CD4-positive, alpha-beta T cell treated with Interferon gamma for 1 hour (primary cell): ENCODE results near the gene CNTNAP2.

Experiments
- DNase-seq: peaks from one replicate; pipeline ENCODE4 v3.0.0-alpha.2; 2020

Gene CNTNAP2

DNA sequence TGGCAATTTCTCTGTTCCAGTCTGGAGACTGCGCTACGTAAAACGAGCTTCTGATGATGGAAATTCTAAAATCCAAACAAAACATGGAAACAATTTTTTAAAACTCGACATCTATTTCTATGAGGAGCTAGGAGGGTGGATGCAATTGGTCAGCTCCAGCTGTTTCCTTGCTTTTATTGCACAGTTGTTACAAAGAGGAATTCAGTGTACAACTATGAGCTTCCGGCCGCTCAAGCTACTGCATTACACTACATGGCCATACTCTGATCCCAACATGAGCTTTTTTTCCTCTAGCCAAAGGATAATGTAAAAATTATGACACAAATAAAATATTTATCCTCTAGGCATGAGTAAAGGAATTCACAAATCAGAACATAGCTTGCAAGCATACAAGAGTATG, 2070.9 kb downstream of the CNTNAP2 start:
- no peak for DNase-seq

DNA sequence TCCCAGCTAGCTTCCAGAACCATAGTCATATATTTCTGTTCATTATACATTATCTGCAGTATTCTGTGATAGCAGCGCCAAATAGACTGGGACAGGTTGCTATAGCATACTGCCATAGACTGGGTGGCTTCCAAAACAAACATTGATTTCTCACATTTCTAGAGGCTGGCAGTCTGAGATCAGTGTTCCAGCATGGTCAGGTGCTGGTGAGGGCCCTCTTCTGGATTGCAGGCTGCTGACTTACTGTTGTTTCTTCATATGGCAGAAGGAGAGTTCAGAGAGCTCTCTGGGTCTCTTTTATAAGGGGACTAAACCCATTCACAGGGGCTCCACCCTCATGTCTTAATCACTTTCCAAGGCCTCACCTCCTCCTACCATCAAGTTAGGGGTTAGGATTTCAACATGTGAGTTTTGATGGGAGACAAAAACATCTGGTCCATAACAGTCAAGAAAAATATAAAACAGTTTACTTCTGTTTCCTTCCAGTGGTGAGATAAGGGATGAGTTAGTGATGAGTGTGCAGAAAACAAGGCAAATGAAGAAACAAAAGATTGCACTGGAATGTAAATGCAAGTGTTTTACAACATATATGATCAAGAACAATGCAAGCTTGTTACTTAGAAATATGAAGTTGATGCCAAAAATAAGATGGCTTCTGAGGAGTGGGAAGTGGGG, 2074.9 kb downstream of the CNTNAP2 start:
- no peak for DNase-seq

DNA sequence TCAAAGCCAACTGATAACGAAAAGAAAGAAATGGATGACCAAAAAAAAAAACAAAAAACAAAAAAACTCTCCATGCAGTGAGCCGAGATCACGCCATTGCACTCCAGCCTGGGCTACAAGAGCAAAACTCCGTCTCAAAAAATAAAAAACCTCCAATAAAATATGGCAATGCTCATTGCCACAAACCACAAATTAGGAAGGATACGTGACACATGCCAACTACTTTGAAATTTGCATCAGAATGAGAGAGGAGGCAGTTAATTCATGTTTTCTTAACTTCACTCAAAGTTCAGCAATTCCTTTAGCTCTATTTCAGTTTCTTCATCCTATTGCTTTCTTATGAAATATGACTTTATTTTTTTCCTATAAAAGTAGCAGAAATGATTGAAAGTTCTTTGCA, 2075.9 kb downstream of the CNTNAP2 start:
- DNase-seq, result no peak

DNA sequence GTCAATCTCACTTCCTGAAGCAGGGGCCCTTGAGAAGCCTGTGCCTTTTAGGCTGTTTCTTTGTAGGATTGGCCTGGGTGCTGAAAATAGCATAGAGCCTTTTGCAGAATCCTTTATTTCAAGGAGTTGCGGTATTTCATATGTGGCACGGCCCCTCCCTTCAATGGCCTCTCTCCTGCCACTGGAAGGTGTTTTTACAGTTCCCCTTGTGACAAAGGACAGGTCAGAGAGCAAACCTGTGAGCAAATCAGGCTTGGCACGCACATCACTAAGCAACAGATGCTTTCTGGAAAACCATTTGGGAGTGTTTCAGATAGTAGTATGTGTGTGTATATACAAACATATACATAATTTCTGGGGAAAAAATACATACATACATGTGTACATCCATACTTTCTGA, 2085.4 kb downstream of the CNTNAP2 start:
- no peak for DNase-seq

DNA sequence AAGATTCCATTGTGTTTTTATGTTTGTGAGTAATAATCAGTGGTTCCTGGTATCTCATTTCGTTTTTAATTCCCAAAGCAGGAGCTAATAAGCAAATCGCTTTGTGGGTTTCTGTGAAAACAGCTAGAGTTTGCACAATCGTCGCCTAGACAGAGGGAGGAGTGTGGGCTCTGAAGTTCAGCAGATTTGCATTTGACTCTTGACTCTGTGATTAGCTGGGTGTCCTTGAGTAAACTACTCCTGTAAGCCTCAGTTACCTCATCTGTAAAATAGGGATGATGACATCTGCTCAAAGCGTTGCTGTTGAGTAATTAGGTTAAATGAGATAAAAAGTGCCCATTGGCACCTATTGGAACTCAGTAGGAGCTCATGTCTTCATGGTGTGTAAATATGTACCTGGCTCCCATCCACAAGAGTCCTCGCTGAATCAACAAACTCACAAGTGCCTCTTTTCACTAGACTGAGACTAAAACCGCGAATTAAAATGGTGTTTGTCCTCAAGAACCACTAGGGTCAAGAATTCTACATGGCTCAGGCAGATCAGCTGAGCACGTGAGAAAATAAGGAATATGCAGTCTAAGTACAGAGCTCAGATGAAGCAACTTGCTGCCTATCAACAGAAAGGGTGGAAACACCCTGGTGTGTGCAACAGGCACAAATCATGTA, 2088.2 kb downstream of the CNTNAP2 start:
- DNase-seq, result no peak

DNA sequence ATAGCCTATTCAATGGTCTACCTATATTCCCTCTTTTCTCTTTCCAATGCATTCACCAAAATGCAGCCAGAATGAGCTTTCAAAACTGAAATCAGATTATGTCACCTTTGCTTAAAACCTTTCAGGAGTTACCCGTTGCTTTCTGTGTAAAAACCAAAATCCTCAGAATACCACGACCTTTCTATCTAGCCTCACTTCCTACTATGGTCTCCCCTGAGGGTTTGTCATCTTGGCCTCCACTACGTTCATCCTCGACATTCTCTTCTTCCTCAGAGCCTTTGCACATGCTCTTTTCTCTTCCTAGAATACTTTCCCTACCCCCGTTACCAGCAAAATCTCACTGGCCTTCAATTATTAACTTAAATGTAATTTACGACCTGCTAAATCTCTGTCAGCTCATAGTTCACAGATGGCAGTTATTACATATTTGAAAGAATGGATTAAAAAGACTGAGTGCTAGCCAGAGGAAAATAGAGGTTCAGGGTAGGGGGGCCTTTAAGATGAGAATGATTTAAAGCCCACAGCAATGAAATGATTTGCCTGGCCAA, 2093.1 kb downstream of the CNTNAP2 start:
- DNase-seq, result no peak

DNA sequence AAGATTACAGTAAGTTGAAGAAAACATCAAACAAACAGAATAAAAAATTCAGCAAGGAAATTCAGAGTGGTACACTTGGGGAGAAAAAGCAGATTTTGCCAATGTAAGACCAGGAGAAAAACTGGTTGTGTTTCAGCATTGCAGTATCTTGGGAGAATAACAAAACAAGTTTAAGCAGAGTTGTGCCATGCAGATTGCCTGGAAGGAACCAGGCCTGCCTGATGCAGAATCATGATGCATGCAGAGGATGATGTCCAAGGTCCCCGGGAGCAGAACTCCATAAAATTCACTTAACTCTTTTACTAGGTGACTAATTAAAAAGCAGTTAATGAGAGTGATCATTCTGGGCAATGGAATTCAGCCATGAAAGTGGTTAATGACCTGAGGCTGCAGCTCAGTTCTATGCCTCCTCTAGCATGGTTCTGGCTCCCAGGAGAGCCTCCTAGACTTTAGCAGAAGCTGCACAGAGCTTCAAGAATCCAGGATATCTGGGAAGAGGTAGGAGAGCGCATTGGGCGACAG, 2094.3 kb downstream of the CNTNAP2 start:
- DNase-seq, result no peak

DNA sequence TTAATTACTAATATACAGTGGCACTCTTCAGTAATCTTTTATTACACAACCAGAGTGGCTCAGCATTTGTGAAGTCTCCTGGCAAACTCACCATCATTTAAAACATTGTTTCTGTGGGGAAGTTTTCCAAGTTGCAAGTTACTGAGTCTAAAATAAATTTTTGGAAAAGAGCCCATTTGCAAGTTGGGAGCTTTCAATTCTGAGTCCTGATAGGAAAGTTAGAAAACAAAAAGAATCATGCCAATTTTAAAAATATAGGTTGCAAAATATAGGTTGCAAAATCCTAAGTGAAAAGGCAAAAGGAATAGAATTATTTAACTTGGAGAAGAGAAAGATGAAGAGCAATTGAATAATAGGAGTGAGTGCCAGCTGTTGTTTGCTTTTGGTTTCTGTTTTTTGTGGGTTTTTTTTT, 2095.1 kb downstream of the CNTNAP2 start:
- no peak for DNase-seq

DNA sequence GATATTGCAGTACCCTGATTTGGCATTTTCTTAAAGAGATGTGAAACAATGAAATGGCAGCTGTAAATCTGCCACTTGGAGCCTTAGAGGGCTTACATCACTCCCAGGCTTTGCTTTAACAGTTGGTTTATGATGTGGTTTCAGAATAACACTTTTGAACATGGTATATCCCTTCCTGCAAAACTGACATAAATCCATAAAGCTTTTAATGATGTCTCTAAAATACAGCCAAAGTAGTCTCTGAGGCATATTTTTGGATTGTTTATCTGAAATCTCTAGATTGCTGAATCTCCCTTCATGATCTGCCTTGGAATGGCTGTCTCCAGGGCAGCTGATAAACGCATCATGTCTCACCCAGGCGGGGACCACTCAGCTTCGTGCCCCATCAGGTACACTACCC, 2096.1 kb downstream of the CNTNAP2 start:
- DNase-seq, result no peak

DNA sequence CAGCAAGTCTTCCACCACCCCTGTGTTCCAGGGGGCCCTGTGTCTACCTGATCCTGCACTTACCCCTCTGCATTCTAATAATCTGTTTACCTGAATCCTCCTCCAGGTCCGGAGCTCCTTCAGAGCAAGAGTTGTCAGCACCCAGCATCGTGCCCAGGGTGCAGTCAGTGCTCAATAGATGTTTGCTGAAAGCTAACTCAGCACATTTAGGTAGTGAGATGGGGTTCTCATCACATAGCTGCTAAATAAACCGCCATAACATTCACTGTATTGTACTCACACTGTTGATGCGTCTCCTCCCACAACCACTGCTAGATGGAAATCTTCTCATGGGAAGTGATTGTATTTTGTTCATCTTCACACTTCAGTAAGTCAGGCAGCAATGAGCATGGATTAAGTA, 2097.5 kb downstream of the CNTNAP2 start:
- no peak for DNase-seq

DNA sequence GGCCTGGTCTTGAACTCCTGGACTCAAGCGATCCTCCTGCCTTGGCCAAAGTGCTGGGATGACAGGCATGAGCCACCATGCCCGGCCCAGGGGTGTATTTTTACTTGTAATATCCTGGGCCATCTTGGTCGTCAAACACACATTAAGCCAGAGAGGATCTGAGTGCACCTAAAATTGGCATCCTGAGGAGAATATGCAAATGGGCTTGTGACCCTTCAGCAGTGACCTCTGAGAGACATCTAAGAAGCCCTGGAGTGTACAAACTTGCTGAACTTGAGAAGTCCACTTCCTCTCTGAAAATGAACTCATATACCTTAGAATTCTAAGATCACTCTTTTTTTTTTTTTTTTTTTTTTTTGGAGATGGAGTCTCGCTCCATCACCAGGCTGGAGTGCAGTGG, 2102.0 kb downstream of the CNTNAP2 start:
- DNase-seq, result no peak

DNA sequence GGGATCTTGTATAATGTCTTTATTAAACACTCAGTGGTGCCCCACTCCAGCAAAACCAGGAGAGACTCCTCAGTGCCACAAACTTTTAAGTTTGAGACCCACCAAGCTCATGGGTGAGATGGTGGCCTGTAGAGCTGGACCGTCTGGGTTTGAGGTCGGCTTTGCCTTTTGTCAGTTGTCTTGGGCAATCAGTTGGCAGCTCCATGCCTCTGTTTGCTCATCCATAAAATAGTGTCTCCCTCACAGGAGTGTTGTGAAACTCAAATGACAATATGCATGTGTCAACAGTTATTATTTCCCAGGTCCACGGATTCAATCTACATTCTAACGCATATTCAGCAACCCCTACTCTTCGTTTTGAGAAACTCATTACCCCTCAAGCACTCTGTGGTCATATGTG, 2106.1 kb downstream of the CNTNAP2 start:
- no peak for DNase-seq

DNA sequence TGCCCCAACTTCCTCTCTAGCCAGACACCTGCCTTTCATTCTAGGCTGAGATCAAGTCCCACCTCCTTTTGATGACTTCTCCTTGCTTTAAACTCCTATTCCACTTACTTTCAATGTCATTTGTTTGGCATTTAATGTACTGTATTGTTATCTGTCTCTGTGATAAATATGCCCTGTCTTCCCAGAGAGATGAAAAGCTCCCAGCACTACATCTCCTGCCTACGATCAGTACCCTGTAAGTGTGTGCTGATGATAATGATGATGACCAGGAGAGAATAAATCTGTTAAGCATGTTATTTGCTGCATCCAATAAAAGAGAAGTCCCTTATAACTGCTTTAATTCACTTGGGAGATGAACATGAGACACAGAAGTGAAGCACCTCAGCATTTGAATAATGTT, 2106.6 kb downstream of the CNTNAP2 start:
- no peak for DNase-seq

DNA sequence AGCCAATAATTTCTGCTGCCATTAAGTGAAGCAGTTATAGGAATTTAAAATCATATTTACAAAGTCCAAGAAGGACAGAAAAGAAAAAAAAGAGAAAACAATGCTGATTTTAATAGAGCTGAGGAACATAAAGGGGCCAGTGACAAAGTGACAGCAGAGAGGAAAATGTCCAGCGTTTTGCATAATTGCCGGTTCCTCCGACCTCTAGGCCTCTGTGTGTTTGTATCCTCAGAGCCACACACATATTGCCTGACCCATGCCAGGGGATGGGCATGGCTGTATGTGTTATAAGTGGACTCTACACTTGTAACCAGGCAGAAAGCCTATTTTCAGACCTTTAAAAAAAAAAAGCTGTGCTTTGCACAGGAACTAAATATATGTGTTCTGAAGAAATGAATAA, 2107.1 kb downstream of the CNTNAP2 start:
- DNase-seq, result no peak

DNA sequence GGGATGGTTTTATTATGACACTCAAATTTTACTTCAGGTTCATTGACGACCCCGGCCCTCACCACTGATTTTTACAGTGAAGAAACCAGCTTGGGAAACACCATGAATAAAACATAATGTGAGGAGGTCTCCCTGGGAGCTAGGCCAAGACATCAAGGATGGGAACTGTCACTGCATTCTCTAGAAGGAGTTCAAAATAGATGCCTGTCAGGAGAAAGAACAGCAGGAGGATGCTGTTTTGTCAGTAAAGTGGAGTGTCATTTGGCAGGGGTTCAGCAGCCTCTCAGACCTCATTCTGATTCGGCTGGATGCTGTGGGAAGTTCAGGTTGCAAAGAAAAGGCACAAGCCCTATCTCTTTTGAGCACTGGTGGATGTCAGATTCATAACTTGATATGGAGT, 2113.7 kb downstream of the CNTNAP2 start:
- DNase-seq, result no peak

DNA sequence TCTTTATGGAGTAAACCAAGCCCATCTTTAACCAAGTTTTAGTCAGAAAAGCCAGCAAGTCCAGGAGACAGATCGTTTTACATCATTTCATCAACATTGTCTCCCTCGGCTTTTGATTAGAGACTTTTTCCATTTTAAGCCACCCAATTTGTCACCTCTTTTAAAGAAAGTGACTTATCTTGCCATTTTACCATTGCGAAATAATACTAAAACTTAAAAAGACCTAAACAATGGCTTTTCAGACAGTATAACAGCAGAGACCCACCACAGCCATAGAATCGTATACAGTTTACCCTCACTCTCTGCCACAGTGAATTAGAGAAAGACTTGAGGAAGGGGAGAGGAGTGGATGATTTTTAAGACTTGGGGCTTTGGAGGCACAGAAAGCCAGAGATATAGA, 2114.3 kb downstream of the CNTNAP2 start:
- no peak for DNase-seq

DNA sequence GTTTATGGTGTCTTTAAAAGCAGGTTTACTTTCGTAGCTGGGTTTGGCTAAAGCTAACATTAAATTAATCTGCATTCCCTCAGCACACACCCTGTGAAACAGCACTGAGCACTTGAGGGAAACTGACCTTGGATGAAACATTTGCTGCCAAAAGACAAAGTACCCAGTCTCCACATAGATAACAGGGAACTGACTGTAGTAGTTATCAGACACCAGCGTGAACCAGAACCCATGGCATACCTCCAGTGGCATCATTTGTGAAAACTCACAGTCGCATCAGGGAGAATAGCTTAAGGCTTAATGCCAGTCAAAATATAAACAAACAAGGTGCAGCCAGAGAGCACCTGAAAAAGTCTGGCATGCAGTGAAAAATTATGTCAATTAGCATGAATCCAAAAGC, 2116.2 kb downstream of the CNTNAP2 start:
- DNase-seq, result no peak

DNA sequence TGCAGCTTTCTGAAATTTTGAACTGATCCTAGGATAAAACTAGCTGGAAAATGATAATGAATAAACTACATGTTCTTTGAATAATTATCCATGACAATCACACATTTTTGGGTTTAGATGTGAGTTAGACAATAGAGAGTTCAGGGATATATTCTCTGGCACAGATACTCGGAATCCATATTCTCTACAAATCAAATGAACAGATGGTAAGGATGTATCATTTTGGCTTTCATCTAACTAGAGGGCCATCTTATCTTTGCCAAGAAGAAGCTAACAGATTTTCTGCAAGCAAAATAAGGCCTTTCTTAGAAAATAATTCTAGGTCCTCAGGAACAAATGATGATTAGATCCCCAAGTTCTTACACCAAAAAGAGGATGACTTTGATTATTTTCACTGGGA, 2118.1 kb downstream of the CNTNAP2 start:
- DNase-seq, result no peak

DNA sequence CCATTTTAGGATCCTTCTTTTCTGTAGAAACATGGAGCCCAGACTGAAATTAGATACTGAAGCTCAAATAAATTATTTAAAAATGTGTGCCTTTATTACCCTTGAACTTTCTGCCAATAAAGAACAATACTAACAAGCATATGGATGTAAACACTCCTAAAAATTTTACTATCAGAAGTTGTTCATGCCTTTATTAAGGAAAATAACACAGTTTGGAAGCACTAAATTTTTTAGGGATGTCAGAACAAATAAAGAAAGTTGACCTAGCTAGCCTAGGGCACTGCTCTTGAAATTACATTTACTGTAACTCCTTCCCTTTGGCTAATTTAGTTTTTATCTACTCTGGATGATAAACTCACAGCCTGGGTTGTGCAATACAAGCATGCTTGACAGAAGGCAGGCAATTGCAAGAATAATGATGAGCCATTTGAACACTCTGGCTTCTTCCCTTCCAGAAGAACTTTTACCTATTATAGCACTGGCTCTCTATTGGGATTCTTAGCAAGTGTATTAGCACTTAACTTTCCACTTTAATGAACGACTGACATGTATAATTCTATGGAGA, 2122.2 kb downstream of the CNTNAP2 start:
- DNase-seq, result no peak

DNA sequence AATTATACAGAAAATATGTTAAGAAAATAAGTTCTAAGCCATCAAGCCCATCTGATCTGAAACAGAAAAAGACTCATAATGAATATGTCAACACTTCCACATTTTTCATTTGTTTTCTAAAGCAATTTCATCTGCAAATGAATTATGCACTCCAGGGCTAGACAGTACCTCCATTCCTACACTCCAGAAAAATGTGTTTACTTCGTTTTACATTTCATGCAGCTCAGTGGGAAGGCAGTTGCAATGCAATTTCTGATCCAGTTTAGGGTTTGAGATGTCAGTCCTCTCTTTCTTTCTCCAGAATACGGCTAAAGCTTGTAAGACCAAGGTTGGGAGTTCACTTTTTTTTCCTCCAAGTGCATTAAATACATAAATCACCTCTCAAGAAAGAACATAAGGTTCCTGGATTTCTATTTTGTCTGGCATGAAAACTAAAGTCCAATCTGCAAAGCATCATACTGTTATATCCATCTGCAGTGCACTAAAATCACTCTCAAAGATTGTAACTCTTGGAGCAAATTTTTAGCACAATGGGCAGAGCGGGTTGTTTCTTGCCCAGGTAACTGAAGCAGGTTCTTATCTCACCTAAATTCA, 2125.2 kb downstream of the CNTNAP2 start:
- DNase-seq, result no peak

DNA sequence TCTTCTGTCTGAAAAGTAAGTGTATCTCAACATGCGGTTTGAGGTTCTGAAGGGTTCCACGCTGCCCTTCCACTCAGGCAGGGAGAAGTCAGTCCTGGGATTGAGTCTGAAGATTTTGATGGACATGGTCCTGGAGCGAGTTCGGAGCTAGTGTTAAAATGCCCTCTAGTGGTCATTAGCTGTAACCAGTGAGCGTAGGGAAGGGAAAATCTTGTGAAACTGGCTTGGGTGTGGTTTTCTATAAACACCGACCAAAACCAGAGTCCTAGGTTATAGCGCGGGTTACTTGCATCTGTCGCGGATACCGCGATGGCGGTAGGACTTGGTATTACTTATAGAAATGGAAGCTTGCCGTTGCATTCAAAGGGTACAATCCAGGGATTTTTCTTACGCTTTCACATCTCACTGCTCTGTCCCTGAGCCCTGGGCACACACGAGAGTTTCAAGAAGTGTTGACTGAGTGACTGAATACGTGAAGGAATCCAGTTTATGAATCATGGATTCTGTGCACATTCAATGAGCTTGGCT, 2125.8 kb downstream of the CNTNAP2 start:
- no peak for DNase-seq

DNA sequence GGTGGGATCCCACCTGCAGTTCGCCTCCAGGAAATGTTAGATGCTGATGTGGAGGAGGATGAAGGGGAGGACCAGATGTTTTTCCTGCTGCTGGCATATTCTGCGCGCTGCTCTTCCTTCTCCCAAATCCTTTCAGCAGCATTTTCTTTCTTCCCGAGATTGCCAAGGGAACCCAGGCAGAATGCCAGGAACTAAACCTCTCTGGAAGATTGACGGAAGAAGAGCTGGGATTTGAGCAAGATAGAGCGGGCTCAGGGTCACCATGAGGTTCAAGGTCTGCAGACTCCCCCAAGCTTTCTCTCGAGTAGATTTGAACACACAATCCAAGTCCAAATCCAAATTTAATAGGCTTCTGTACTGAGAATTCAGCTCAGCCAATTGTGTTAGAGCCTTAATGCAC, 2128.8 kb downstream of the CNTNAP2 start:
- no peak for DNase-seq

DNA sequence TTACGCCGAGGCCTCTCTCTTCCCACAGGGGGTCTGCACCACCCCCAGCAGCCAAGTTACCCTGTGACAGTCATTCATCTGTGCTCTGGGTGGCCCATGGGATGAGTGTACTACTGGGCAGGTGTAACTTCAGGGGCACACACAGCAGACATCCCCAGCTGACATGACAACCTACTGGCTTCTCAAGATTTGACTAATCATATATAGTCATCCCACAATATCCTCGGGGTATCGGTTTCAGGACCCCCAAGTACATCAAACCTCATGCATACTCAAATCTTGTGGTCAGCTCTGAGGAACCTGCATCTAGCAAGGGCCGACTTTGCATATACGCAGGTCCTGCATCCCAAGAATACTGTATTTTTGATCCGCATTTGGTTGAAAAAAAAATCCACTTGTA, 2137.0 kb downstream of the CNTNAP2 start:
- DNase-seq, result no peak

DNA sequence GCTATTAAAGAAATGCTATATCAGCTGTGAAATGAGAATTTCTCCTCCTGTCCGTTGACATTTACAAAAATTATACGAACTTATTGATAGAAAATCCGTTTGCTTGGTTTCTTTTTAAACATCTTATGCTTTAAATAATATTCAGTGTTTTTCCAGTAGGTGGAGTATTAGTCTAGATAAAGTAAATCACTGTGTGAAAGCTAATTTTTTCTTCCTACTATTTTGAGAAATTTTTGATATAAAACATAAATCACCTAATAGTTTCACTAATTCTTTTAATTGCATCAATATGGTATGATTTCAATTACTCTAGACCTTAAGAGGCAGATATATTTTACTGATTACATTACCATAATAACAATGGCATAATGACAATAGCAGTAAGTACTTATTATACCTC, 2138.7 kb downstream of the CNTNAP2 start:
- no peak for DNase-seq
